WTC11 (cell line): ENCODE data around the gene HBEGF.

ENCODE experiments used
- CTCF ChIP-seq: fragments of 200-600 bp; IDR thresholded peaks from 2 replicates; pipeline ENCODE4 v1.8.0; 2022; ENCODE audit warnings: antibody characterized with exemption
- FOXJ3 ChIP-seq: sonication (generic); formaldehyde crosslinking; IDR thresholded peaks from 2 replicates; pipeline ENCODE4 v1.9.0; 2021; ENCODE audit warnings: missing genetic modification reagents, mild to moderate bottlenecking, borderline replicate concordance

- no peak for TF ChIP-seq CTCF
- no peak for TF ChIP-seq FOXJ3 (CRISPR knock-in tag)
Observed at GRCh38 chr5:140364472-140364765, 18.0 kb upstream of the HBEGF start.
